Keratinocyte (primary cell): ENCODE data around the gene TACC2.

ENCODE experiments used
- EZH2 ChIP-seq: IDR thresholded peaks from one replicate; pipeline ENCODE4 v1.6.1; 2012; ENCODE audit warnings: inconsistent platforms, mild to moderate bottlenecking, low read length, moderate library complexity
- TF ChIP-seq, protein P1 (sequence below), 3 experiments: IDR thresholded peaks in 1 of 3; conservative IDR thresholded peaks in 1 of 3; optimal IDR thresholded peaks in 1 of 3; 2 replicates in 2 of 3; 3 replicates in 1 of 3; pipeline versions ENCODE3 to v1.5.1; 2011; ENCODE audit warnings: low read length in 3 of 3, mild to moderate bottlenecking in 3 of 3, moderate library complexity in 2 of 3, control low read depth in 1 of 3, inconsistent platforms in 1 of 3; ENCODE audit not compliant: insufficient read depth in 2 of 3; ENCODE audit errors: extremely low read depth in 1 of 3

DNA sequence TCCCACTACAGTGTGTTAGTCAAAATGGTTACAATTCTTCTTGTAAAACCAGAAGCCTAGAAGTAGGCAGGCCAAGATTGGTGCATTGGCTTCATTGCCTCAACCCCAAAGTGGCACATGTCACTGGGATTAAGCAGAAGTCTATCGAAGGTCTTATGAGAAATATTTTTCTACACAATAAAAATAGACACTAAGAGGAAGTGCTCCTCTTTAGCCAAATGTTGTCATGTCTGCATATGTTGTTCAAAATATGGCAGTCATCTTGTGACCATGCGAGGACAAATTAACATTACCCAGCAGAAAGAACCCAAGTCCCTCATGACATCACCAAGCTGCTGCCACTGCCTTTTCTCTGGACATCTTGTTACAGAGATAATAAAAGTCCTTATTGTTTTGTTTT is 7.6 kb upstream of the TACC2 start:
- TF ChIP-seq, protein P1, sequence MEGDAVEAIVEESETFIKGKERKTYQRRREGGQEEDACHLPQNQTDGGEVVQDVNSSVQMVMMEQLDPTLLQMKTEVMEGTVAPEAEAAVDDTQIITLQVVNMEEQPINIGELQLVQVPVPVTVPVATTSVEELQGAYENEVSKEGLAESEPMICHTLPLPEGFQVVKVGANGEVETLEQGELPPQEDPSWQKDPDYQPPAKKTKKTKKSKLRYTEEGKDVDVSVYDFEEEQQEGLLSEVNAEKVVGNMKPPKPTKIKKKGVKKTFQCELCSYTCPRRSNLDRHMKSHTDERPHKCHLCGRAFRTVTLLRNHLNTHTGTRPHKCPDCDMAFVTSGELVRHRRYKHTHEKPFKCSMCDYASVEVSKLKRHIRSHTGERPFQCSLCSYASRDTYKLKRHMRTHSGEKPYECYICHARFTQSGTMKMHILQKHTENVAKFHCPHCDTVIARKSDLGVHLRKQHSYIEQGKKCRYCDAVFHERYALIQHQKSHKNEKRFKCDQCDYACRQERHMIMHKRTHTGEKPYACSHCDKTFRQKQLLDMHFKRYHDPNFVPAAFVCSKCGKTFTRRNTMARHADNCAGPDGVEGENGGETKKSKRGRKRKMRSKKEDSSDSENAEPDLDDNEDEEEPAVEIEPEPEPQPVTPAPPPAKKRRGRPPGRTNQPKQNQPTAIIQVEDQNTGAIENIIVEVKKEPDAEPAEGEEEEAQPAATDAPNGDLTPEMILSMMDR (optimal IDR thresholded peaks at IDR 0.05 in 1 of 3, IDR thresholded peaks at IDR 0.05 in 1 of 3, conservative IDR thresholded peaks at IDR 0.05 in 1 of 3; ENCODE audit: extremely low read depth in 1 of 3, insufficient read depth in 2 of 3, low read length in 3 of 3), result no peak
- no peak for TF ChIP-seq EZH2
